Measurements from ENCODE around the gene LIPA. TPM values are rescaled to one million over a fixed set of nuclear protein-coding genes. Genes with fewer than 3 reads are reported as not detected.

Gene LIPA
- total and polyA plus RNA-seq, 8 donors = 4.7 to 52.6 (median 17.6) TPM

- peak; percentile 49 to 75 (median 67) for ATAC-seq
- Histone ChIP-seq H3K4me3 (no peak overlapping the region), H3K36me3 (no peaks in the 10 kb centered on the region), H3K27ac (peak overlapping the region in 1 of 4 donors; percentile 20), H3K9me3 (no peaks in the 10 kb centered on the region), H3K27me3 (no peaks in the 10 kb centered on the region), H3K4me1 (peaks cover 0 to 13% (median 10%) of the 10 kb centered on the region in 3 donors)
- intact Hi-C loops (cut with DNase I) = no loop called here
- peak in 4 of 6 donors; percentile 31 to 65 (median 42) for DNase-seq
- FAIRE-seq = peak; percentile 96
- peak; percentile 67 to 68 (median 68) for TF ChIP-seq CTCF (IDR thresholded peaks at IDR 0.05)
- 3 to 5% methylated on average over 6 of the region's 6 CpGs for WGBS, 2 donors
Measured at GRCh38 chr10:89217057-89217990, 34.3 kb downstream of the LIPA start.

GRCh38 chr10:89216056-89216455, 35.5 kb downstream of the LIPA start:
- Histone ChIP-seq H3K27me3 (no peaks in the 10 kb centered on the region), H3K9me3 (no peaks in the 10 kb centered on the region), H3K27ac (no peak overlapping the region), H3K4me1 (peaks cover 0 to 13% (median 10%) of the 10 kb centered on the region in 3 donors), H3K36me3 (no peaks in the 10 kb centered on the region), H3K4me3 (no peak overlapping the region)
- intact Hi-C loops (cut with DNase I) = no loop called here
- FAIRE-seq = no peak
- DNase-seq = no peak
- WGBS, 2 donors = 92 to 98% methylated on average over 2 of the region's 2 CpGs
- no peak for TF ChIP-seq CTCF (IDR thresholded peaks at IDR 0.05)
- ATAC-seq = no peak

GRCh38 chr10:89215511-89215910, 36.1 kb downstream of the LIPA start:
- Histone ChIP-seq H3K4me3 (no peak overlapping the region), H3K9me3 (no peaks in the 10 kb centered on the region), H3K4me1 (peaks cover 0 to 13% (median 10%) of the 10 kb centered on the region in 3 donors), H3K27me3 (no peaks in the 10 kb centered on the region), H3K36me3 (no peaks in the 10 kb centered on the region), H3K27ac (no peak overlapping the region)
- WGBS, 2 donors = 60 to 71% methylated on average over 1 of the region's 1 CpG
- FAIRE-seq (no peak), DNase-seq (no peak), ATAC-seq (no peak)
- intact Hi-C loops (cut with DNase I) = no loop called here
- TF ChIP-seq CTCF (IDR thresholded peaks at IDR 0.05) = no peak

- WGBS, 2 donors = 84 to 89% methylated on average over 8 of the region's 8 CpGs
Measured at GRCh38 chr10:89214566-89215165, 36.9 kb downstream of the LIPA start.

More at GRCh38 chr10:89214566-89215165, 36.9 kb downstream of the LIPA start:
- FAIRE-seq (no peak), DNase-seq (no peak), ATAC-seq (no peak)
- H3K4me3 ChIP-seq = no peak overlapping the region
- H3K36me3 ChIP-seq = no peaks in the 10 kb centered on the region
- intact Hi-C loops (cut with DNase I) = loop anchor here in 1 of 3 donors (5.0 kb wide), 1 partner anchor 182 kb away; no protein-coding TSS in a partner anchor
- peaks cover 0 to 13% (median 10%) of the 10 kb centered on the region in 3 donors for H3K4me1 ChIP-seq
- no peak overlapping the region for H3K27ac ChIP-seq
- no peaks in the 10 kb centered on the region for H3K27me3 ChIP-seq
- TF ChIP-seq CTCF (IDR thresholded peaks at IDR 0.05) = no peak
- H3K9me3 ChIP-seq = no peaks in the 10 kb centered on the region
